SKM-1 treated with dmso at 0.1 percent for 144 hours (cell line): ENCODE measurements around the gene ITGA8.
"Not testable (repeated sequence)": the region's sequence is repeated elsewhere in the genome, so short reads cannot be mapped to it uniquely, and the experiment has no call there.

Experiments used
- DNase-seq: peaks from one replicate; lab custom pipeline; 2025; ENCODE audit not compliant: unreplicated experiment; lab: John Stamatoyannopoulos, UW

ITGA8 gene

DNA sequence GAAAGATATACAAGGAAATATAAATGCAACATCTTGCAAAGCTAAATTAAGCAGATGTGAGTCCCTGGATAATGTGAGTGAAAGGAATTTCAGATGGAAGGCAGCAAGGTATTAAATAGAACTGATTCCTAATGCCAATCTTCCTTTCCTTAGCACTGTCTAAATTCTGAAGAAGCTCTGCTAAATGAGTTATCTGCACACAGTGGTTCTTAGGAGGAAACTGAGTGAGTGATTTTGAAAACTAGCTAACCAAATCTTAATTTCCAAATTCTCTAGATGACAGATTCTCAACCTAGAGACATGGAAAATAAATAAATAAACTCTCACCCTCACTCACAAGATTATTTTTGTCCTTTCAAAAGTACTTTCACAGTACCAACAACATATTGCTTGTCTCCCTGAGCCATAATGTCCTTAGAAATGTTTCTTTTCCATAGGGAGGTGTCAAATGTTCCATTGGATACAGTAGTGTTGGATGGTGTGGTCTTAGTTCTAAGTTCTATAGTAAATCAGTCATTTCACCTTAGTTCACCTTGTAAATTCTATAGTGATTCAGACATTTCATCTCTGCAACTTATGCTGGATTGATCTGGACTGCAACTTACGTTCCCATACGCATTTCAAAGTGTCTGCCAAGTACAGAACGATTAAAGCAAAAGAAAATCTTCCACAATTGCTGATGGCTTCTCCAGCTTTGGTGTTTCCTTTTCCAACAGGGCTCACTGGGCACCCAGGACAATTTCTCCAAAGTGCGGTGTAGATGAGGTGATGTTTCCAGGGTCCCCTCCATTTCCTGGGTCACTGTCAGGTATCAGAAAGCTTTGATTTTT lies 203.3 kb downstream of the ITGA8 start:
- no peak for DNase-seq

DNA sequence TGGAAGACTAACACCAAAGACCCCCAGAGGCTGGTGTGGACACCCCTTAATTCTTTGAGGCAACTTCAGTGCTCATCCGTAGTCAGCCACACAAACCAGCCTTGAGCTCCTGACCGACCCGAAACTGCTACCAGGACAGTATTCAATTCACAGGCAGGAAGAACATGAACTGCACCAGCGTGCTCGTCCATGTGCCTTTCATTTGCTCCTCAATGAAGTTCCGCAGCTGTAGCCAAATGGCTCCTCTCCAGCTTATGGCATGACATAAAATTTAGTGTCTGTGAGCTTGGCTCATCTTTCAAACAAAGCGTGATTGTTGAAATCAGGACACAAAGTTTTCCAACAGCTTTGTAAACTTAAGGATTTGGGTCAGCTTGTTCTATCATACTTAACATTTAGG lies 204.5 kb downstream of the ITGA8 start:
- no peak for DNase-seq

DNA sequence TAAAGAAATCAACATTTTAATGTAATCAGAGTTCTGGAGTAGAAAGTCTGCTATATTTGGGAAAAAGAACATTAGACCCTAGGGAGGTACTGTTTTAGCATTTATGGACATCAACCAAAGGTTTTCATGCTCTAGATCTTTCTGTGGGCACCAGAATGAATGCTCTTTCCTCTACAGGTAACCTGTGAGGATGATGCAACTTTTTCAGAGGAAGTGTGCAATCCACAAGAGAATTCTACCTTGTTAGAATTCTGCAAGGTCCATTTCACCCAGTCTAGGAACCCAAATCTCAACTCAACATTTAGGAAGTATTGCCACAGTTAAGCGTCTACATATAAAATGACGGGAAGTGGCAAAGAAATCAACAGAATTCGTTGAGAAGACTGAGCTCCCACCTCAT lies 208.8 kb downstream of the ITGA8 start:
- DNase-seq = no peak

DNA sequence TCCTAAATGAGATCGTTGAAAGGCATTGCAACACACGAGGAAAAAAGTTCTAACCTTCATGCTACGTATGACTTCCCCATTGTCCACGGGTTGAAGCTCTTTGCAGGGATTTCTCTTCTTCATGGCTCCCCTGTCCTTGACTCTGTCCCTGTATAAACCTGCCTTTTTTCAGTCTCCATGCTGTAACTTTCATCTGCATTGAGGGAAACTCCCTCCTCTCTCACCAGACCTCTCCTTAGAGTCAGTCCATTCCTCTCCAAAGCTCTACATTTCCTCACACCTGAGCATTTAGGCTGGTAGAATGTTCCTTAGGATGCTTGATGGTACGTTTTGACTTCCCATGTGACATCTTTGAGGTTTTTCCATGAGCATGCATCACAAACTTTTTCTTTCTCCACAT lies 214.4 kb downstream of the ITGA8 start:
- DNase-seq = no peak

DNA sequence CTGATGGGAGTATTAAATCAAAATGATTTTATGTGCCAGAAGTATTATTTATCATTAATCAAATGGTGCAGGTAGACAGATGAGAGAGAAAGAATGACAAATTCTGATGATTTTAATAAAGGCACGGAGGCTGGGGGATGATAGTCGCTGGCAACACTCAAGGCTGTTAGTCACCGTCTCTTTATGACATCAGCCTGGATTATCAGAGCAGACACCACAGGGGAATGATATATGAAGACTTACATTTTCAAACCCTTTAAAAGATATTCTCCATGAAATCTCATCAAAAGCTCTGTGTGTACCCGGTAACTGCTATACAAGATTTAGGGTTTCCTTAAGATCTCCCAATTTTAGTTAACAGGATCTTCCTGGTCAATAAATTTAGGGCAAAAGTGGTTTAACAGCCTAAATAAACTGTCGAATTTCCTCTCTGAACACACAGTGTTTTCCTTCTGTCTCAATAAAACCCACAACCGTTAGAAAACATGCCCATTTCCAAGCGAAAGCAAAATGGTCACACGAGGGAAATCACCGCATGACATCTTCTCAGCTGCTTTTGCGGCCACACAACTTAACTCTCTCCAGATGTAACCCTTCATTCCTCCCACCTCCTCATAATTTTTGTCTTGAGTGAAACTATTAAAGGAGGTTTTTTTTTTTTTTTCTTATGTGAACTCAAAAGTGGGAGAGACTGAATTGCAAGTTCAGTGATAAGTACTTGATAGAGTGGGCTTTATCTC lies 215.5 kb downstream of the ITGA8 start:
- no peak for DNase-seq

DNA sequence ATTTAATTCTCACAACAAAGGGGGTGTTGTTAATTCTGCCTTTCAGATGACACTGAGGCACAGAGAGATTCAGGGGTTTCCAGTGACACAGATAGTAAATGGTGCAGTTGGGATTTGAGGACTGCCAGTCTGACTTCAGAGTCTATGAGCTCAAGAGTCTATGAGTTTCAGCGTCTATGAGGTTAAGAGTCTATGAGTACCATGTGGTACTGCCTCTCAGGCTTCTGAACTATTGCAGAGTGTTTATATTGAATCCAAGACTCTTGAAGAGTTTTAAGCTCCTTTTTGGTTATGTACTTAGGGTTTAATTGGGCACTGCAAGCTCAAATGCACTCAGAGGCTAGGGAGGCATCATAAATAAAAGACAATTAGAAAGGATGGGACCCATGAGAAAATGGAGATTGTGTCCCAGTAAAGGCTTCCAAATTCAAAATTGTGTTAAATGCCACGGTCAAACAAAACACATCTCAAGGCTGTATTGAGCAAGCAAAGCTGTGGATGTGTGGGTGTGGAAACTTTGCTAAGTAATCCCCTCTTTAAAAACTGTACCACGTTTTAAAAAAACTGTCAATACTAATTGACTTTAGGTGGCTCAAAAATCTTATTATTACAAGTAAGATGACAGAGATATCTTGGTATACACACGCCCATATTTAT lies 224.7 kb downstream of the ITGA8 start:
- DNase-seq = no peak

DNA sequence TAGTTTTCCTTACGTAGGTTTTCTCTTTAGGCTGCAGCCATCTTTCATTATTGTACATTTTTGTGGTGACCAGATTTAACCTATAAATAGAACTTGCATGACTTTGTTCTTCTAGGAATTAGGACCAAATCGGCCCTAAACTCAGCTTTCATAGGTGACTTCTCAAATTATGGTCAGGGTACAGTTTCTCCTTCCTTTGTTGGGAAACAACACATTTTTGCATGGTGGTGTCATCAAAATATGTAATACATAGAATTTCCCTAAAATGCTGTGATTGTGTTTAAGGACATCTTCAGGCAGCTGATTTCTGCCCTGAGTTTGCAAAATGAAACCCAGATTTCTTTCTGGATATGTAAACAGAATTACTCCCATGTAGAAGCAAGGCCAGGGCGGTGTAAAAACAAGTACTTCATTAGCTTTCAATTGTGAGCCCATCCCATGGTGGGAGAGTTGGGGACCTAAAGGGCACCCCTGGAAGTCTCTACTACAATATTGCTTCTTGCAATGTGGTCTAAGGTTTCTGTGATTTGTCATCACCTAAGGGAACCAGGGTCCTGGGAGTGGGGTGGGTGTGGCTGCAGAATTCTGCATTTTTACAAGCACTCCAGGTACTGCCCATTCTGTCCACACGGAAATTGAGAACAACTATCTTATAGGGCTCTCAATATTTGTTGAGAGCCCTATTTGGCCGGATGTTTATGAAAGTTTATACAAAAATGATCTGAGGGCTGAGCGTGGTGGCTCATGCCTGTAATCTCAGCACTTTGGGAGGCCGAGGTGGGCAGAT lies 227.7 kb downstream of the ITGA8 start:
- DNase-seq = no peak

DNA sequence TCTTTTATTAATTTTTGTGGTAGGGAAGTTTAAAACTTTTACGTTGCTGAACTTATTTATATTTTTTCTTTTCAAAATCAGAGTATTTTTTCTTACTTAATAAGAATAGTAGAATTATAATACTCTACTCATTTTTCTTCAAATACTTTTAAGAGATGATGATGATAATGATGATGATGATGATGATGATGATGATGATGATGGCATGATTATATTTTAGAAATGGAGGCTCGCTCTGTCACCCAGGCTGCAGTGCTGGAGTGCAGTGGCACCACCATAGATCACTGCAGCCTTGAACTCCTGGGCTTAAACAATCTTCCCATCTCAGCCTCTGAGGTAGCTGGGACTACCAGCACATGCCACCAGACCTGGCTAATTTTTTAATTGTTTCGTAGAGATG lies 230.3 kb downstream of the ITGA8 start:
- DNase-seq = no peak

DNA sequence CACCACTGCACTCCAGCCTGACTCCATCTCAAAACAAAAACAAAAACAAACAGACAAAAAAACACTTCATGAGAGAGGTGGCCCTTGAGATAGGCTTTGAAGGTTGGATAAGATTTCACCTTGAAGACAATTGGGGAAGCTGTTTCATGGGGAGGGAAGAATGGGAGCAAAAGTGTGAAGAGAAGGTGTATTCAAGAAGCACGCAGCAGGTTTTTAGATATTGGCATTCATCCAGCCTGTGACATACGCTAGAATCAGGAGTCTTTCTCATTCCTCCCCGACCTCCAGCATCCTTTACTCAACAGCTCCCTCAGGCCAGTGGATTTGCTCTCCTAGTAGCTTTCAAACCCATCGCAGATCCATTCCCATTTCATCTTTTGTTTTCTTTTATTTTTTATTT lies 232.3 kb downstream of the ITGA8 start:
- no peak for DNase-seq

DNA sequence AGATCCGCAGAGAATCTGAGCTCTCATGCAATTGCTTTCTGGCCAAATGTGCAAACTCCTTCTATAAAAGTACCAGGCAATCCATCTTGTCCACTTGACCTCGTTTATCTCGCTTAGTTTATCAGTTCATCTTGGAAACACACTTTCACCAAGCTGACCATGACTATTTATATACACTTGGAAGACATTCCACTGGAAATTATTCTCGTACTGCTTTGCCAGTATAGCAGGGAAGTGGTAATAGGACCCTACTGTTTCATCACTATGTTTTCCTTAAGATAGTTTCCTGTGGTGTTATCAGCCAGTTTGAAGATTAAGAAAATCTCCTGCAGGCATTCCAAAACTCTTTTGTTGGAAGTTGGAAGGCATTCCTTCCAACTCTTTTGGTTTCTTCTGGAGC lies 233.3 kb downstream of the ITGA8 start:
- DNase-seq = no peak

DNA sequence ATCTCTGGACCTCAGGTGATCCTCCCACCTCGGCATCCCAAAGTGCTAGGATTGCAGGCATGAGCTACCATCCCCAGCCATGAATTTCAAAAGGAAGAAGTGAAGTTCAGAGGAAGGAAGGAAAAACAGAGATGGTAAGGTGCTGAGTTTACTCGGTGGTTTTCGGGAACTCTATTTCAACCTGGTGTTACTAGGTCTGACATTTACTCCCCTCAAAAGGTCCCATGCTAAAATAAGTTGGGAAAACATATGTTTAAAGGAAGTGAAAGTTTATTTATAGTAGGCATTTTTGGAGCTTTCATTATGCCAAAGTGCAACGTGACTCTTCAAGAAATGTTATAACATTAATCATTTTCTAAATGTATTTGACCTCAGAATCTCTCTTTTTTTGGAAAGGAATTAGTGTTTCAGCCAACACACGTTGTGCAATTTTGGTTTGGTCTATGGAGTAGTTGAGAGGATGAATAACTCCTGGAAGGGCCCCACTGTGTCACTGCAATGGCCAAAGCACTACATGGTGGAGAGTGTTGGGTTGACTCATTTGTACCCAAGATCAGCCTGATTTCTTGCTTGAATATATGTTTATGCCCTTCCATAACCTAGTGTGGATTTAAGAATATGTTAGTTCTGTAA lies 233.9 kb downstream of the ITGA8 start:
- DNase-seq = no peak

DNA sequence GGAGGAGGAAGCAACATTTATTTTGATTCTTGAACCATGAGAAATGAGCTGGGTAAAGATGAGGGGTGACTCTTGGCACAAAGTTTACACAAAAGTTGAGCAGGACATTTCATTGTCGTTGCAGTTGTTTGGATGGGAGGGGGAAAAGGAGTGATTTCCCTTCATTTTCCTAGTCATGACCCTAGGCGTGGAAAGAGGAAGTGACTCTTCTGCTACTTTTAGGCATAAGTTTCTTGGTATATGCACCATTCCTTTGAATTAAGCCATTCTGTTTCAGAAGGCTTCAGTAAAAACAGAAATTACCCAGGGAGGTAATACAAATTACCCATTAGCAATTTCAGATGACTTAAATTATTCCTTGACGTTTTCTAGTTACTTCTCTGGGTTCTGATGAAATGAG lies 234.7 kb downstream of the ITGA8 start:
- DNase-seq = no peak

DNA sequence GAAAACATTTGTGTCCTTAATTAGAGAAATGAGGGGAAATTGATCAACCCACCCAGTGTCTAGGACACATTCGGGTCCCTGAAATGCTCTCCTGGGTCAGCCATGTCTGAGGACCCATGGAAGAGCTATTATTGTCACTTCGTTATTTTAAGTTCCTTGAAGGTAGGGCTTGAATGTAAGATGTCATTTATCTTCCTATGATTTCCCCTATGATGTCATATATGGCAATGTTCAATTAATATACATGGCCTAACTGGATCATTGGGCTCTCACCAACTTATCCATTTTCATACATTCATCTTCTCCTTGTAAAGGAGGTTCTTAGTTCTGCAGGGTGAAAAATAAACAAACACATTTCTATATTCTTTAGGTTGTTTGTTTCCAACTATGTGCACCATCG lies 235.6 kb downstream of the ITGA8 start:
- DNase-seq = no peak

DNA sequence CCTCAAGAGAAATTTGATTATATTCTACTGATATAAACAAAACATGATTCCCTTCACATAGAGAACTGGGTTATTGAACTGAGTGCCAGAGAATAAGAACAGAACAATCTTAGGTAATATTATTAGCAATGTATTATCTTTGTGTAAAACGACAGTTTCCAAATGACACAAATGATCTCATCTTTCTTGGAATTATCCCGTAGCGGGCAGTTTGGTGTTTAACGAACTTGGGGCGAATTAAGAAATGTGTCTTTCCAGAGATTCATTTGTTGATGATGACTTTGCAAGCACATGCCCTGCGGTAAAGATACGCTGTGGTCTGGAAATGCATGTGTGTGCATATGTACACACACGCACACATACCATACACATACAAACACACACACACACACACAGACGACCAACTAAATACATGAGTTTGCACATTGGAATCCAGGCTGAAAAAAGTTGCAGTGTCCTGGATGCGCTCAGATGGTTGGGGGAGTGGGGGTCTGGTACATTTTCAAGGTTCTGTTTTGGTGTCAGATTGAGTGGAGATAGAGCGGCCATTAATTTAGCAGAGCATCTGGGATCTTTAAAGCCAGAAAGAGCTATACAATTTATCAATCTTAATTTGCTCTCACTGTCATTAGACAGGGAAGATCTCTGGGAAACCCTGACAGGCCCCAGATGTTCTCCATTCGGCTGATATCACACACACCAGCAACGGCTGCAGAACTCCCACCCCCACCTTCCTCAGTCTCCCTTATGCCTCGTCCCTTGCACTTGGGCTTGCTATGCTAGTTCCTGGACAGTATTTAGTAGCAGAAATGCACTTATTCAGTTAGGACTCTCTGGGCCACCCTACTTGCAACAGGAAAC lies 236.3 kb downstream of the ITGA8 start:
- no peak for DNase-seq

DNA sequence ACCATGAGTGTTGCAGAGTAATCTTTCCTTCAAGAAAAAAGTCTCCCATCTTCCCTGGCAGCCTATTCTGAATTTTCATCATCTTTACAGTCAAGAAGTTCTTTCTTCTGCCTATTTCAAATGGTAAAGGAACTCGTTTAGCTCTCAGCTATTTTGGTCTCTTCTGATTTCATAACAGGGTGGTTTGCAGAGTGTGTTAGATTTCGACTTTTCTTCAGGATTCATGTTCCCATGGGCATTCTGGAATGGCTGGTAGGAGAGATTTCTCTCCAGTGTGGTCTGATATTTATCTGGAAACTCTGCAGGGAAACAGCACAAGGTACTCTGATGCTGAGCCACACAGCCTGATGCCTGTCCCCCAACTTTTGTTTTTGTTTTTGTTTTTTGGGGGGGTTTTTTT lies 237.6 kb downstream of the ITGA8 start:
- no peak for DNase-seq

DNA sequence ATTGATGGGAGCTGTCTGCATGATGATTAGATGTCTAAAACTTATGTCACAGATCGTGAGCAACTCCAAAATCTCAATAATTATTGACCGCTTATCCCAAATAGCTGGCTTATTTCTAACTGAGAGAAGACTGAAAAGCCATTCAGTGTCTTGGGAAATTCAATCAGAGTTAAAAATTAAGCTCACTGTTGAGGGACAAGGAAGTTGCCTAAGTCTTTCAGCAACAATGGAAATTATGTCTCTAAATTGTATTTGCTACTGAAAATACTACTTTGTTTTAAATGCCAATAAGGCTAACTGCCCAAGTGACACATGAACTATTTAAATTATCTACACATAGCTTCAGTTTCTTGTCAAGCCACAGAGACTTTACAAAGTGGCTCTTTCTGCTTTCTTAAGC lies 240.8 kb downstream of the ITGA8 start:
- DNase-seq = no peak

DNA sequence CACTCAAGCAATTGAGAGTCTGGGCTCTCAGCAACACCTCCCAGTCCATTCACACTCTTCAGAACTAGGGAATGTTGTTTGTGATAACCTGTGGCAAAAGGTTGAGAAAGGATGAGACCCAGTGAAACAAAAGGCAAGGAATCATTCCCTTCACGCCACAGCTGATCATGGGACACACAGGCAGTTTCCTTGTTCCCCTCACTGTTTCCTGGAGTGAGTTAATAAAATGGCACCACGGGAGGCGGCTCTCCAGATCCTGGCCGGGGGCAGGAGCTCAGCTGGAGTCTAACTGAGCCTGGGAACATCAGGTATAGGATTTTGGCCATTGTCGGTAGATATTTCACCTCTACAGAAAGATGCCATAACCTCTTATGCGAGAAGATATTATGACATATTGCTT lies 241.3 kb downstream of the ITGA8 start:
- DNase-seq = no peak

DNA sequence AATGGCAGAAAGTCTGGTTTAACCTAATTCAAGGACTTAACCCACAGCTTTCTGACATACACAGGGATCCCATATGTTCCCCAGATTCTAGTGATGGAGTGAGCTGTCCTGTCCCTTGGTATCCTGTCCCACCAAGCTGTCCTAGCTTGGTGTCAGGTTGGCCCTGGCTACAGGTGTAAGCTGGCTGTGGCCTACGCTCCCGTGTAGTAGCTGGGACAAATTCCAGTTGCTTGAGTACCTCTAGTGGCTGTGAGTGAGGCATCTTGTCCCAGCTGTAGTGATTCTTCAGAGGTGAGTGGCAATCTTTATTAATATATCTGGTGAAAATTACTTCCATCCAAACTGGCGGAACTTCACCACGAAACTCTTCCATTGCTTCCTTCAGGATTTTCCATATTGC lies 243.4 kb downstream of the ITGA8 start:
- no peak for DNase-seq

DNA sequence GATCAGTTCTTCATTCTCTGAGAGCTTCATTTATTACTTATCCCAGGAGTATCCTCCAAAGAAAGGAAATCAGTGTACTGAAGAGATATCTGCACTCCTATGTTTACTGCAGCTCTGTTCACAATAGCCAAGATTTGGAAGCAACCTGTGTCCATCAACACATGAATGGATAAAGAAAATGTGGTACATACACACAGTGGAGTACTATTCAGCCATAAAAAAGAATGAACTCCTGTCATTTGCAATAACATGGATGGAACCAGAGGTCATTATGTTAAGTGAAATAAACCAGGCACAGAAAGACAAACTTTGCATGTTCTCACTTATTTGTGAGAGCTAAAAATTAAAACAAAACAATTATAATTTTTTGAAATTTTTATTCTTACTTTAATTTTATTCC lies 244.3 kb downstream of the ITGA8 start:
- not testable (repeated sequence) for DNase-seq

DNA sequence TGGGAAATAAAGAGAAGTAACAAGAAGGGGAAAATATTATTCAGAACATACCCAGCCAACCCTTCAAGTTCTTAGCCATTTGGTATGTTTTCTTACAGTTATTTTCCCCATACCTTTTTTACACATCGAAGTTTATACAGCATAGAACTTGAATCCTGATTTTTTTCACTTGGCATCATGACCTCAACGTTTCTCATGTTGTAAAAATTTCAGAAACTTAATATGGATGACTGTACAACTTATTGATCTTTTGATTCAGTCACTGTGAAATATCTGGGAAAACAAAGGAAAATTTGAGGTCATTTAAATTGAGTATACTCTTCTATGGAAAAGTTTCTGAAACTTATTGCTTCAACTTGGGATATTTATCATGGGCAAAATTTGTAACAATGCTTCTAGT lies 245.1 kb downstream of the ITGA8 start:
- no peak for DNase-seq
